K562 (cell line): ENCODE results near the gene ACSS1. TPM values are rescaled to one million over a fixed set of nuclear protein-coding genes. Genes with fewer than 3 reads are reported as not detected.

ENCODE experiments used
- ATAC-seq: fragments of 200-7000 bp; cut with Tn5 transposase; 3 replicates; pipeline ENCODE4 v1.9.1; 2020; ENCODE audit warnings: moderate library complexity
- BruUV-seq: library from RNA; stranded (reverse); fragments of 400-500 nt; replicated peaks from 2 replicates; lab custom pipeline; 2021; lab: Mats Ljungman, UMichigan
- CTCF ChIA-PET: fragments of 300-600 bp; formaldehyde crosslinking; extraction: SDS; loops from one replicate; lab custom pipeline; 2021; ENCODE audit warnings: low intra/inter-chr PET ratio; lab: Yijun Ruan, JAX
- POLR2A ChIA-PET: fragments of 300-600, 350-650 bp; sonication (Branson Sonifier 250); formaldehyde crosslinking; extraction: SDS; loops from one replicate; lab custom pipeline; 2021; ENCODE audit warnings: antibody characterized with exemption, inconsistent platforms; lab: Yijun Ruan, JAX
- DNase-seq, 4 experiments: peaks; one replicate each; pipeline versions ENCODE4 v3.0.0 to v3.0.0-alpha.2; 2011 to 2018; ENCODE audit warnings: low spot score in 3 of 4, mixed read lengths in 3 of 4; ENCODE audit errors: extremely low read depth in 1 of 4
- FAIRE-seq: peaks from 2 replicates; lab custom pipeline; 2011; peaks lifted over from hg19 to GRCh38; lab: Jason Lieb, UNC
- H2AFZ ChIP-seq: 2 replicates; pipeline ENCODE4 v1.6.0; 2011; ENCODE audit warnings: low read depth, low read length, control low read depth, inconsistent platforms
- H3K27ac ChIP-seq: fragments of 200-600 bp; 3 replicates; pipeline ENCODE4 v1.8.0; 2011; ENCODE audit warnings: low read depth, mild to moderate bottlenecking, control low read depth, inconsistent platforms, low read length, moderate library complexity, mixed read lengths; ENCODE audit errors: extremely low read depth
- H3K27me3 ChIP-seq, 2 experiments: fragments of 300-600 bp in 1 of 2; 2 replicates in 1 of 2; 3 replicates in 1 of 2; pipeline versions ENCODE4 v1.6.0 to v1.8.0; 2011; ENCODE audit warnings: inconsistent platforms in 2 of 2, low read length in 2 of 2, mild to moderate bottlenecking in 1 of 2, mixed read lengths in 1 of 2, moderate library complexity in 1 of 2; ENCODE audit not compliant: control insufficient read depth in 2 of 2, insufficient read depth in 2 of 2
- H3K36me3 ChIP-seq: fragments of 300-600 bp; 3 replicates; pipeline ENCODE4 v1.8.0; 2011; ENCODE audit warnings: mild to moderate bottlenecking, low read length, inconsistent platforms; ENCODE audit not compliant: control insufficient read depth, insufficient read depth
- H3K4me1 ChIP-seq, 2 experiments: fragments of 200-600 bp in 1 of 2; replicated peaks in 1 of 2; 2 replicates in 1 of 2; 3 replicates in 1 of 2; pipeline versions ENCODE4 v1.5.1 to v1.8.0; 2011; ENCODE audit warnings: inconsistent platforms in 2 of 2, low read length in 2 of 2, mild to moderate bottlenecking in 1 of 2, mixed read lengths in 1 of 2, moderate library complexity in 1 of 2; ENCODE audit not compliant: control insufficient read depth in 2 of 2, insufficient read depth in 2 of 2
- H3K4me2 ChIP-seq: 2 replicates; pipeline ENCODE4 v1.6.1; 2011; ENCODE audit warnings: low read length, control low read depth, inconsistent platforms, mixed read lengths; ENCODE audit not compliant: insufficient read depth
- H3K4me3 ChIP-seq: fragments of 200-600 bp; sonication (generic), shearing (Covaris generic); 2 replicates; pipeline ENCODE4 v1.5.1; 2016; ENCODE audit warnings: control low read depth, inconsistent platforms
- H3K79me2 ChIP-seq: fragments of 200-600 bp; 3 replicates; pipeline ENCODE4 v1.8.0; 2011; ENCODE audit warnings: low read length, inconsistent platforms; ENCODE audit not compliant: control insufficient read depth, insufficient read depth
- H3K9ac ChIP-seq, 2 experiments: 2 replicates each; pipeline versions ENCODE4 v1.6.0 to v1.6.1; 2011; ENCODE audit warnings: low read depth in 2 of 2, low read length in 2 of 2, control low read depth in 1 of 2, inconsistent platforms in 1 of 2, mild to moderate bottlenecking in 1 of 2, mixed read lengths in 1 of 2; ENCODE audit not compliant: insufficient read depth in 1 of 2
- H3K9me1 ChIP-seq: one replicate; pipeline ENCODE4 v1.6.0; 2011; ENCODE audit warnings: inconsistent platforms, mild to moderate bottlenecking, low read length, moderate library complexity; ENCODE audit not compliant: control insufficient read depth, insufficient read depth
- H3K9me3 ChIP-seq: replicated peaks from 2 replicates; pipeline ENCODE4 v1.5.1; 2011; ENCODE audit warnings: low read depth, low read length, inconsistent platforms; ENCODE audit not compliant: control insufficient read depth, insufficient read depth
- H4K20me1 ChIP-seq: replicated peaks from 2 replicates; pipeline ENCODE4 v1.6.1; 2011; ENCODE audit warnings: low read length, inconsistent platforms, mixed read lengths; ENCODE audit not compliant: control insufficient read depth, insufficient read depth
- ILF3 ChIP-seq: fragments of 450-650 bp; IDR thresholded peaks from 2 replicates; pipeline ENCODE4 v1.6.1; 2018; ENCODE audit warnings: antibody characterized with exemption, mild to moderate bottlenecking, moderate library complexity, borderline replicate concordance
- SMARCA4 ChIP-seq: fragments of 450-650 bp; IDR thresholded peaks from 2 replicates; pipeline ENCODE4 v1.6.1; 2016
- WGBS: fragments of 100-300 bp; shearing (Covaris generic); methylation state at CpG from one replicate; pipeline ENCODE4 v1.1.6; 2016; ENCODE audit warnings: low coverage, mixed read lengths; ENCODE audit not compliant: insufficient coverage; ENCODE audit errors: missing lambda C conversion rate; 5-methylcytosine and 5-hydroxymethylcytosine counted together
- in situ Hi-C: fragments of 300-500 bp; cut with MboI; formaldehyde crosslinking; loops from 4 replicates; pipeline ENCODE4 v1.15.0; 2018; ENCODE audit warnings: inconsistent platforms, mixed read lengths
- intact Hi-C: fragments of 100-400 bp; cut with micrococcal nuclease; formaldehyde crosslinking; loops from 2 replicates; pipeline ENCODE4 v1.14.2; 2022
- polyA plus RNA-seq, 8 experiments: library from polyadenylated mRNA; depleted of rRNA in 4 of 8; stranded (reverse) in 5 of 8; unstranded in 3 of 8; fragments of >200 nt; fragmentation: Nextera tagmentation in 2 of 8; fragmentation: Illumina TruSeq in 1 of 8; extraction: Ambion mirVana in 2 of 8; extraction: Trizol in 1 of 8; gene quantifications; 2 replicates each; pipeline versions ENCODE4 v1.2.1 to v1.2.3, GENCODE V29; 2011 to 2014; ENCODE audit warnings: inconsistent platforms in 1 of 8, missing spikeins in 1 of 8
- total RNA-seq, 7 experiments: library from RNA; depleted of rRNA in 6 of 7; stranded (reverse); fragments of >200 nt in 6 of 7; fragmentation: Illumina TruSeq in 2 of 7; extraction: Trizol in 2 of 7; gene quantifications; 2 replicates each; pipeline versions ENCODE4 v1.2.1 to v1.2.3, GENCODE V29; 2011 to 2021; ENCODE audit warnings: low replicate concordance in 1 of 7
- TF ChIP-seq, protein P1 (sequence below): fragments of 250-450 bp; sonication (Bioruptor Pico); IDR thresholded peaks from 2 replicates; pipeline ENCODE4 v1.5.0; 2022; ENCODE audit warnings: mild to moderate bottlenecking

ACSS1 gene
- total and polyA plus RNA-seq, 9 of the 15 experiments (the other 6 are each of a cell fraction or from before 2014, with no cell fraction given) = 0.07 to 2.1 (median 0.27) TPM; not detected in 3

DNA sequence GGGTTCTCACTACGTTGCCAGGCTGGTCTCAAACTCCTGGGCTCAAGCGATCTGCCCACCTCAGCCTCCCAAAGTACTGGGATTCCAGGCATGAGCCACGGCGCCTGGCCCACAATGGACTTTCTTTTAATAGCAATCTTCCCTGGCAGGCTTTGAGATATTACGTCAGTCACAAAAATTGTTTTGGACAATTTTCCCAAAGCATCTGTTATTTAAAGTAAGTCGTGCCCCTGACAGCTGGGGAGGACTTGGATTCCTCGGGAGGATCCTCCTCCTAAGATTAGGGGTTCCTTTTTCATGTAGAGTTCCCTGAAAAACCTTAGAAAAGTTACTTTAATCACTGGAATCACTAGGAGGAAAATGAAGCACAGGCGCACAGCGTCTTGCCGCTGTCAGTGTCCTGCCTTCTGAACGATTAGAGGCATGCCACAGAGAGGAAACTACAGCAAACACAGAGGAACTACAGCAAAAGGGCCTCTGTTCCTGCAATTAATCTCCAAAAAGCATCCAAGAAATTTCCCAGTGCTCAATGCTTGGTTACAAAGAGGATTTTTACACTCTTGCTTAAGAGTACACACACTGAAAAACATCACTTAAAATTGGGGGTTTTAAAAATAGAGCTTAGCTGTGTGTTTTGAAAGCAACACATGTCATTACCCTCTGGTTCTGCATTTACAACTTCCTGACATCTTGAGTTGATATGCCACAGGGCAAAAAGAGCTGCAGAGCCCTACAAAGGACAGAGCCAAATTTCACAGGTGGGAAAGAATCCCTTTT lies 4.5 kb downstream of the ACSS1 start:
- FAIRE-seq = no peak
- DNase-seq = no peak

More for the DNA sequence above, 4.5 kb downstream of the ACSS1 start:
- no TSS peak for BruUV-seq
- Histone ChIP-seq H3K9me3 (no peaks in the 10 kb centered on the region), H3K9ac (no peak overlapping the region), H3K36me3 (no peaks in the 10 kb centered on the region), H3K4me2 (no peak overlapping the region), H2AFZ (no peak overlapping the region), H3K9me1 (no peaks in the 10 kb centered on the region), H3K4me1 (peaks cover 7 to 21% of the 10 kb centered on the region in 2 experiments; a peak in 4 of 5 replicates), H3K27ac (no peak overlapping the region), H3K79me2 (no peaks in the 10 kb centered on the region), H3K4me3 (no peak overlapping the region), H4K20me1 (no peaks in the 10 kb centered on the region; the same call in 1 of the 2 replicates), H3K27me3 (peaks cover 3 to 45% of the 10 kb centered on the region in 2 experiments; a peak in 3 of 5 replicates)
- no peak for ATAC-seq
- ChIA-PET POLR2A (no interaction called here), CTCF (no interaction called here)
- WGBS = 12% methylated on average over 9 of the region's 11 CpGs
- TF ChIP-seq SMARCA4 = no peak
- TF ChIP-seq, protein P1, sequence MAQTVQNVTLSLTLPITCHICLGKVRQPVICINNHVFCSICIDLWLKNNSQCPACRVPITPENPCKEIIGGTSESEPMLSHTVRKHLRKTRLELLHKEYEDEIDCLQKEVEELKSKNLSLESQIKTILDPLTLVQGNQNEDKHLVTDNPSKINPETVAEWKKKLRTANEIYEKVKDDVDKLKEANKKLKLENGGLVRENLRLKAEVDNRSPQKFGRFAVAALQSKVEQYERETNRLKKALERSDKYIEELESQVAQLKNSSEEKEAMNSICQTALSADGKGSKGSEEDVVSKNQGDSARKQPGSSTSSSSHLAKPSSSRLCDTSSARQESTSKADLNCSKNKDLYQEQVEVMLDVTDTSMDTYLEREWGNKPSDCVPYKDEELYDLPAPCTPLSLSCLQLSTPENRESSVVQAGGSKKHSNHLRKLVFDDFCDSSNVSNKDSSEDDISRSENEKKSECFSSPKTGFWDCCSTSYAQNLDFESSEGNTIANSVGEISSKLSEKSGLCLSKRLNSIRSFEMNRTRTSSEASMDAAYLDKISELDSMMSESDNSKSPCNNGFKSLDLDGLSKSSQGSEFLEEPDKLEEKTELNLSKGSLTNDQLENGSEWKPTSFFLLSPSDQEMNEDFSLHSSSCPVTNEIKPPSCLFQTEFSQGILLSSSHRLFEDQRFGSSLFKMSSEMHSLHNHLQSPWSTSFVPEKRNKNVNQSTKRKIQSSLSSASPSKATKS (CRISPR knock-in tag) = no peak
- no peak for TF ChIP-seq ILF3
- in situ Hi-C loops (no loop called here), intact Hi-C loops (no loop called here)
